Activated B cell treated with CpG ODN at 0.5 μM for 24 hours (primary cell): ENCODE measurements around the gene TAF4. TPM values are rescaled to one million over a fixed set of nuclear protein-coding genes. Genes with fewer than 3 reads are reported as not detected.

Experiments
- ATAC-seq: fragments of 200-7000 bp; cut with Tn5 transposase; one replicate; pipeline ENCODE4 v1.10.0; 2021; ENCODE audit warnings: low read depth, mild to moderate bottlenecking, moderate library complexity
- CTCF ChIA-PET: fragments of 350-600 bp; sonication (Branson Sonifier 250); formaldehyde crosslinking; loops from one replicate; lab custom pipeline; 2021; ENCODE audit warnings: antibody characterized with exemption; lab: Charles Lee
- POLR2A ChIA-PET: fragments of 350-600 bp; sonication (Branson Sonifier 250); formaldehyde crosslinking; loops from one replicate; lab custom pipeline; 2021; ENCODE audit warnings: antibody characterized with exemption; lab: Charles Lee
- DNase-seq: peaks from one replicate; pipeline ENCODE4 v3.0.0; 2022
- H3K27ac Mint-ChIP-seq: one replicate; pipeline ENCODE4 v1.8.0; 2020; ENCODE audit warnings: mixed read lengths
- H3K27me3 Mint-ChIP-seq: one replicate; pipeline ENCODE4 v1.8.0; 2021; ENCODE audit warnings: mixed read lengths
- H3K36me3 Mint-ChIP-seq: one replicate; pipeline ENCODE4 v1.8.0; 2021; ENCODE audit warnings: low read depth, mixed read lengths
- H3K4me1 Mint-ChIP-seq: one replicate; pipeline ENCODE4 v1.8.0; 2021; ENCODE audit warnings: mixed read lengths
- H3K4me3 Mint-ChIP-seq: one replicate; pipeline ENCODE4 v1.8.0; 2020; ENCODE audit warnings: mild to moderate bottlenecking, mixed read lengths
- H3K9me3 Mint-ChIP-seq: one replicate; pipeline ENCODE4 v1.8.0; 2020; ENCODE audit warnings: mixed read lengths
- intact Hi-C: fragments of 100-400 bp; cut with micrococcal nuclease; formaldehyde crosslinking; loops from one replicate; pipeline ENCODE4 v1.15.1; 2024
- total RNA-seq: library from RNA; stranded (reverse); gene quantifications from 2 replicates; pipeline ENCODE4 v1.2.3, GENCODE V29; 2022
- TF ChIP-seq, protein P1 (sequence below): fragments of 200-600 bp; IDR thresholded peaks from one replicate; pipeline ENCODE4 v1.8.0; 2022; ENCODE audit warnings: antibody characterized with exemption, mild to moderate bottlenecking

The TAF4 gene
- total RNA-seq, 1 donor from 2014 or later: 26.9 TPM

GRCh38 chr20:61976263-61976643 lies 89.4 kb downstream of the TAF4 start:
- Mint-ChIP-seq H3K27ac (no peak overlapping the region), H3K27me3 (no peaks in the 10 kb centered on the region), H3K4me1 (peaks cover 3% of the 10 kb centered on the region), H3K4me3 (no peak overlapping the region), H3K9me3 (no peaks in the 10 kb centered on the region), H3K36me3 (peaks cover 50% of the 10 kb centered on the region)
- ATAC-seq: no peak
- intact Hi-C loops: no loop called here
- POLR2A ChIA-PET: no interaction called here
- TF ChIP-seq, protein P1, sequence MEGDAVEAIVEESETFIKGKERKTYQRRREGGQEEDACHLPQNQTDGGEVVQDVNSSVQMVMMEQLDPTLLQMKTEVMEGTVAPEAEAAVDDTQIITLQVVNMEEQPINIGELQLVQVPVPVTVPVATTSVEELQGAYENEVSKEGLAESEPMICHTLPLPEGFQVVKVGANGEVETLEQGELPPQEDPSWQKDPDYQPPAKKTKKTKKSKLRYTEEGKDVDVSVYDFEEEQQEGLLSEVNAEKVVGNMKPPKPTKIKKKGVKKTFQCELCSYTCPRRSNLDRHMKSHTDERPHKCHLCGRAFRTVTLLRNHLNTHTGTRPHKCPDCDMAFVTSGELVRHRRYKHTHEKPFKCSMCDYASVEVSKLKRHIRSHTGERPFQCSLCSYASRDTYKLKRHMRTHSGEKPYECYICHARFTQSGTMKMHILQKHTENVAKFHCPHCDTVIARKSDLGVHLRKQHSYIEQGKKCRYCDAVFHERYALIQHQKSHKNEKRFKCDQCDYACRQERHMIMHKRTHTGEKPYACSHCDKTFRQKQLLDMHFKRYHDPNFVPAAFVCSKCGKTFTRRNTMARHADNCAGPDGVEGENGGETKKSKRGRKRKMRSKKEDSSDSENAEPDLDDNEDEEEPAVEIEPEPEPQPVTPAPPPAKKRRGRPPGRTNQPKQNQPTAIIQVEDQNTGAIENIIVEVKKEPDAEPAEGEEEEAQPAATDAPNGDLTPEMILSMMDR: no peak
- CTCF ChIA-PET: no interaction called here
- no peak for DNase-seq

GRCh38 chr20:61975407-61976129 lies 90.1 kb downstream of the TAF4 start:
- H3K36me3 Mint-ChIP-seq: peaks cover 50% of the 10 kb centered on the region
- POLR2A ChIA-PET: no interaction called here
- intact Hi-C loops: no loop called here

DNA sequence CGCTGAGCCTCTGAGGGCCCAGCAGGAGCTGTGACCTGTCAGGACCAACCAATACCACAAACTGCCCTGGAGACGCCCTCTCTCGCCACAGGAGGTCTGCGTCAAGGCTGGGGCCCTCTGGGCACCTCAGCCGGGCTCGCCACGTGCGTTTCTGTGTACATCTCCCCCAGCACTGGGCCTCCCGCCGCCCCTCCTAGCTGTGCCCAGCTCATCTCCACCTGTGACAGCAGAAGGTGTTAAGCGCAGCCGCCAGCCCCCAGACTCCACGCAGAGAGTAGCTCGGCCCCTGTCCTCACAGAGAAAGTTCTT lies 91.4 kb downstream of the TAF4 start:
- Mint-ChIP-seq H3K27ac (no peak overlapping the region), H3K4me1 (no peaks in the 10 kb centered on the region), H3K9me3 (no peaks in the 10 kb centered on the region), H3K27me3 (no peaks in the 10 kb centered on the region), H3K36me3 (peaks cover 47% of the 10 kb centered on the region), H3K4me3 (no peak overlapping the region)
- intact Hi-C loops: no loop called here
- CTCF ChIA-PET: no interaction called here
- TF ChIP-seq, protein P1: no peak
- POLR2A ChIA-PET: no interaction called here
- no peak for DNase-seq
- no peak for ATAC-seq

More at GRCh38 chr20:61975407-61976129, 90.1 kb downstream of the TAF4 start:
- TF ChIP-seq, protein P1: no peak
- ATAC-seq (no peak), DNase-seq (no peak)
- no peaks in the 10 kb centered on the region for H3K9me3 Mint-ChIP-seq
- no peaks in the 10 kb centered on the region for H3K4me1 Mint-ChIP-seq
- no peak overlapping the region for H3K27ac Mint-ChIP-seq
- H3K27me3 Mint-ChIP-seq: no peaks in the 10 kb centered on the region
- CTCF ChIA-PET: no interaction called here
- no peak overlapping the region for H3K4me3 Mint-ChIP-seq

DNA sequence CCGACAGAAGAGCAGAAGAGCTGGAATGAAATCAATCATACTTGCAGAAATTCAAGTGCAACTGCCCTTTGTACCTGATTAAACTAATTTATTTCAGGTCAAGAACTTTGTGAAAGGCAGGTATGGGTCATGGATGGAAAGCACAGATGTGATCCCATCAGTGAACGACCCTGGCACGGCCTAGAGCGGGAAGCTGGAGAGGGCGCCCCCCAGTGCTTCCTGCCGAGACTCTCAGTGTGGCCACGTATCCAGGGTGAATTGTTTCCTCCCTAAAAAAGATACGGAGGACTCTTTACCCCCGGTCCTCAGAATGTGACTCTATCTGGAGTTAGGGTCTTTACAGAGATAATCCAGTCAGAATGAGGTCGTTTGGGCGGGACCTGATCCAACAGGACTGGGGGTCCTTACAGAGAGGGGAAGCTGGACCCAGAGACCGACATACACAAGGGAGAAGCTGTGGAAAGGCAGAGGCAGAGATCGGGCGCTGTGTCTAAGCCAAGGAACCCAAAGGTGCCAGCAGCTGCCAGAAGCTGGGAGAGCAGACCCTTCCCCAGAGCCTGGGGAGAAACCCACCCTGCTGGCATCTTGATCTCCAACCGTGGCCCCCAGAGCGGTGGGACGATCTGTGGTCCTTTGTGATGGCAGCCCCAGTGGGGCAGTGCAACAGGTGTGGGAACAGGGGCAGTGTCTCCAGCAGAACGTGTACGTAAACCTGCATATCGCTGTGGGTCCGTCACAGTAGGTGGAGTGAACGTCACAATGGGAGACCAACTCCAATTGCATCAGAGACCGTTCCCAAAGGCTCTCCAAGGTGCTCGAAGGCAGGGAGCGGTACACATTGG lies 91.9 kb downstream of the TAF4 start:
- H3K36me3 Mint-ChIP-seq: peaks cover 45% of the 10 kb centered on the region
- no peaks in the 10 kb centered on the region for H3K27me3 Mint-ChIP-seq
- no peaks in the 10 kb centered on the region for H3K9me3 Mint-ChIP-seq
- no peaks in the 10 kb centered on the region for H3K4me1 Mint-ChIP-seq
- ATAC-seq (no peak), DNase-seq (no peak)
- no peak overlapping the region for H3K27ac Mint-ChIP-seq
- POLR2A ChIA-PET: no interaction called here
- no peak overlapping the region for H3K4me3 Mint-ChIP-seq
- TF ChIP-seq, protein P1: no peak
- CTCF ChIA-PET: no interaction called here
- intact Hi-C loops: no loop called here
